BLaER1 treated with 17β-estradiol and CSF1 and Interleukin-3, amounts not matched to agents 10 nM and 100 nM (cell line): ENCODE measurements around the gene MGAT1.
A peak's percentile ranks its signal among the peaks of the same experiment; 100 is the strongest.

ENCODE experiments used
- H3K27ac ChIP-seq, 11 experiments: shearing (Covaris generic); formaldehyde crosslinking; 2 replicates each; pipeline ENCODE4 v1.8.1; 2022
- H3K27me3 ChIP-seq, 11 experiments: shearing (Covaris generic); formaldehyde crosslinking; 2 replicates each; pipeline ENCODE4 v1.8.1; 2022
- H3K36me3 ChIP-seq, 11 experiments: shearing (Covaris generic); formaldehyde crosslinking; 2 replicates each; pipeline ENCODE4 v1.8.1; 2022
- H3K4me1 ChIP-seq, 10 experiments: shearing (Covaris generic); formaldehyde crosslinking; 2 replicates each; pipeline ENCODE4 v1.8.1; 2022
- H3K4me2 ChIP-seq, 11 experiments: shearing (Covaris generic); formaldehyde crosslinking; 2 replicates each; pipeline ENCODE4 v1.8.1; 2022
- H3K4me3 ChIP-seq, 10 experiments: shearing (Covaris generic); formaldehyde crosslinking; 2 replicates each; pipeline ENCODE4 v1.8.1; 2022
- H3K9ac ChIP-seq, 11 experiments: shearing (Covaris generic); formaldehyde crosslinking; 2 replicates each; pipeline ENCODE4 v1.8.1; 2022
- H3K9me3 ChIP-seq, 11 experiments: shearing (Covaris generic); formaldehyde crosslinking; replicated peaks in 1 of 11; 2 replicates each; pipeline ENCODE4 v1.8.1; 2022
- H4K20me1 ChIP-seq, 11 experiments: shearing (Covaris generic); formaldehyde crosslinking; 2 replicates each; pipeline ENCODE4 v1.8.1; 2022
- Cebpa-rat ChIP-seq, 11 experiments: shearing (Covaris generic); IDR thresholded peaks; 2 replicates each; pipeline ENCODE4 v1.8.1; 2022

The MGAT1 gene

GRCh38 chr5:180817893-180818674 is 15.5 kb upstream of the MGAT1 start:
- H3K4me3 ChIP-seq: peak overlapping the region in 1 of 10 experiments; percentile 91; a peak in 2 of 20 replicates
- peak overlapping the region; percentile 80 to 96 (median 90) for H3K4me2 ChIP-seq
- H3K4me1 ChIP-seq: peaks cover 34 to 87% (median 42%) of the 10 kb centered on the region in 10 experiments
- peak overlapping the region in 4 of 11 experiments; percentile 8 to 81 (median 70); a peak in 6 of 22 replicates for H3K27ac ChIP-seq
- peaks cover 0 to 15% (median 0%) of the 10 kb centered on the region in 11 experiments; a peak in 3 of 22 replicates for H3K36me3 ChIP-seq
- no peaks in the 10 kb centered on the region for H3K9me3 ChIP-seq
- no peaks in the 10 kb centered on the region for H3K27me3 ChIP-seq
- no peak for TF ChIP-seq Cebpa-rat (IDR thresholded peaks at IDR 0.05)
- H3K9ac ChIP-seq: peak overlapping the region in 3 of 11 experiments; percentile 23 to 98 (median 81); a peak in 4 of 22 replicates
- H4K20me1 ChIP-seq: peaks cover 0 to 15% (median 0%) of the 10 kb centered on the region in 11 experiments; a peak in 3 of 22 replicates

GRCh38 chr5:180816608-180817534 is 14.3 kb upstream of the MGAT1 start:
- H4K20me1 ChIP-seq: peaks cover 0 to 28% (median 0%) of the 10 kb centered on the region in 11 experiments; a peak in 3 of 22 replicates
- peak overlapping the region in 7 of 10 experiments; percentile 2 to 96 (median 28); a peak in 11 of 20 replicates for H3K4me3 ChIP-seq
- no peaks in the 10 kb centered on the region for H3K27me3 ChIP-seq
- peak overlapping the region; percentile 4 to 98 (median 46) for H3K9ac ChIP-seq
- TF ChIP-seq Cebpa-rat (IDR thresholded peaks at IDR 0.05): no peak
- peaks cover 36 to 85% (median 45%) of the 10 kb centered on the region in 10 experiments for H3K4me1 ChIP-seq
- H3K4me2 ChIP-seq: peak overlapping the region; percentile 80 to 96 (median 90)
- H3K27ac ChIP-seq: peak overlapping the region; percentile 1 to 81 (median 61); a peak in 19 of 22 replicates
- no peaks in the 10 kb centered on the region for H3K9me3 ChIP-seq
- H3K36me3 ChIP-seq: peaks cover 0 to 27% (median 0%) of the 10 kb centered on the region in 11 experiments; a peak in 3 of 22 replicates

GRCh38 chr5:180815293-180815917 is 12.8 kb upstream of the MGAT1 start:
- Histone ChIP-seq H3K9me3 (no peaks in the 10 kb centered on the region), H3K27ac (peak overlapping the region in 4 of 11 experiments; percentile 63 to 81 (median 72); a peak in 8 of 22 replicates), H3K4me1 (peaks cover 49 to 81% (median 54%) of the 10 kb centered on the region in 10 experiments), H3K27me3 (no peaks in the 10 kb centered on the region), H3K4me2 (peak overlapping the region in 10 of 11 experiments; percentile 80 to 96 (median 91); a peak in 18 of 22 replicates), H3K9ac (peak overlapping the region in 4 of 11 experiments; percentile 18 to 98 (median 58); a peak in 6 of 22 replicates), H3K36me3 (peaks cover 0 to 40% (median 0%) of the 10 kb centered on the region in 11 experiments; a peak in 3 of 22 replicates), H4K20me1 (peaks cover 0 to 37% (median 0%) of the 10 kb centered on the region in 11 experiments; a peak in 3 of 22 replicates), H3K4me3 (peak overlapping the region in 4 of 10 experiments; percentile 22 to 96 (median 70); a peak in 7 of 20 replicates)
- TF ChIP-seq Cebpa-rat (IDR thresholded peaks at IDR 0.05): no peak

GRCh38 chr5:180813420-180813819 is 10.8 kb upstream of the MGAT1 start:
- TF ChIP-seq Cebpa-rat (IDR thresholded peaks at IDR 0.05): no peak
- no peaks in the 10 kb centered on the region for H3K9me3 ChIP-seq
- peaks cover 0 to 46% (median 0%) of the 10 kb centered on the region in 11 experiments; a peak in 4 of 22 replicates for H3K36me3 ChIP-seq
- H3K4me1 ChIP-seq: peaks cover 48 to 84% (median 62%) of the 10 kb centered on the region in 10 experiments
- peak overlapping the region in 2 of 11 experiments; percentile 76 to 81; a peak in 3 of 22 replicates for H3K27ac ChIP-seq
- H4K20me1 ChIP-seq: peaks cover 0 to 37% (median 0%) of the 10 kb centered on the region in 11 experiments; a peak in 3 of 22 replicates
- H3K4me2 ChIP-seq: peak overlapping the region in 3 of 11 experiments; percentile 79 to 96 (median 94); a peak in 6 of 22 replicates
- no peaks in the 10 kb centered on the region for H3K27me3 ChIP-seq
- H3K4me3 ChIP-seq: peak overlapping the region in 3 of 10 experiments; percentile 49 to 96 (median 91); a peak in 6 of 20 replicates
- peak overlapping the region in 2 of 11 experiments; percentile 81 to 98; a peak in 4 of 22 replicates for H3K9ac ChIP-seq

GRCh38 chr5:180811623-180812124 is 9.1 kb upstream of the MGAT1 start:
- H3K4me3 ChIP-seq: peak overlapping the region in 9 of 10 experiments; percentile 67 to 96 (median 95); a peak in 15 of 20 replicates
- H3K27ac ChIP-seq: peak overlapping the region in 9 of 11 experiments; percentile 70 to 100 (median 99); a peak in 14 of 22 replicates
- H3K4me2 ChIP-seq: peak overlapping the region; percentile 79 to 99 (median 94)
- H4K20me1 ChIP-seq: peaks cover 0 to 37% (median 0%) of the 10 kb centered on the region in 11 experiments; a peak in 5 of 22 replicates
- no peaks in the 10 kb centered on the region for H3K9me3 ChIP-seq
- no peaks in the 10 kb centered on the region for H3K27me3 ChIP-seq
- peaks cover 48 to 84% (median 62%) of the 10 kb centered on the region in 10 experiments for H3K4me1 ChIP-seq
- peak overlapping the region in 10 of 11 experiments; percentile 89 to 100 (median 98); a peak in 18 of 22 replicates for H3K9ac ChIP-seq
- TF ChIP-seq Cebpa-rat (IDR thresholded peaks at IDR 0.05): no peak
- H3K36me3 ChIP-seq: peaks cover 0 to 61% (median 0%) of the 10 kb centered on the region in 11 experiments; a peak in 4 of 22 replicates

GRCh38 chr5:180810959-180811622 is 8.5 kb upstream of the MGAT1 start:
- peaks cover 48 to 84% (median 62%) of the 10 kb centered on the region in 10 experiments for H3K4me1 ChIP-seq
- peaks cover 0 to 37% (median 0%) of the 10 kb centered on the region in 11 experiments; a peak in 5 of 22 replicates for H4K20me1 ChIP-seq
- peak overlapping the region; percentile 70 to 100 (median 99) for H3K27ac ChIP-seq
- peak overlapping the region; percentile 89 to 100 (median 98) for H3K9ac ChIP-seq
- H3K36me3 ChIP-seq: peaks cover 0 to 61% (median 0%) of the 10 kb centered on the region in 11 experiments; a peak in 4 of 22 replicates
- no peak for TF ChIP-seq Cebpa-rat (IDR thresholded peaks at IDR 0.05)
- H3K4me2 ChIP-seq: peak overlapping the region; percentile 79 to 99 (median 94)
- H3K27me3 ChIP-seq: no peaks in the 10 kb centered on the region
- peak overlapping the region; percentile 64 to 96 (median 94) for H3K4me3 ChIP-seq
- H3K9me3 ChIP-seq: no peaks in the 10 kb centered on the region
